Activated CD4-positive, alpha-beta T cell treated with anti-CD3 and anti-CD28 coated beads, Interleukin-2, amount 50 U/mL, for 48 hours (primary cell): ENCODE data around the gene UCP3.
A peak's percentile ranks its signal among the peaks of the same experiment; 100 is the strongest.

ENCODE experiments used
- DNase-seq, 2 experiments: peaks; one replicate each; pipeline ENCODE4 v3.0.0-alpha.2; 2020

UCP3 gene

DNA sequence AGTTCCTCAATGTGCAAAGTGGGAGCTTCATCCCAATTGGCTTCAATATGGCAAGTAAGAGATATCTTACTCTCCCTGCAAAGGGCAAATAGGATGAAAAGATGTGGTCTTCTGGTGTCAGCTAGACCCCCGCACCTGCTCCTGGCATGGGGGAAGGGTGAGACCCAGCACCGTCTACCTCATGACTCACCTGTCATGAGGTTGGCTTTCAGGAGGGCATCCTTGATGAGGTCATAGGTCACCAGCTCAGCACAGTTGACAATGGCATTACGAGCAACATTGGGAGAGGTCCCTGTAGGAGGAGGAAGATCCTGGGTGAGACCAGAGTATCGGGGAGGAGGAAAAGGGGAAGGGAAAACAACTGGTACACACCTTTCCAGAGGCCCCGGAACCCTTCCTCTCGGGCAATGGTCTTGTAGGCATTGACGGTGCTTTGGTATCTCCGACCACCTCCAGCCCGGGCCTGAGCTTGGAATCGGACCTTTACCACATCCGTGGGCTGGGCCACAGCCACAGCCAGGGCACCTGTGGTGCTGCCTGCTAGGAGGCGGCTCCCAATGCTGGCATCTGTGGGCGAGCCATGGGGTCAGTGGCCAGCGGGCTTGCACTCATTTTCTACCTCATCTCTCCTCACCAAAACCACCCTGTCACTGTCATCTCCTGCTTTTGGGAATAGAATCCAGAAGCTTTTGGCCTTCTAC lies 32.3 kb downstream of the UCP3 start:
- no peak for DNase-seq

DNA sequence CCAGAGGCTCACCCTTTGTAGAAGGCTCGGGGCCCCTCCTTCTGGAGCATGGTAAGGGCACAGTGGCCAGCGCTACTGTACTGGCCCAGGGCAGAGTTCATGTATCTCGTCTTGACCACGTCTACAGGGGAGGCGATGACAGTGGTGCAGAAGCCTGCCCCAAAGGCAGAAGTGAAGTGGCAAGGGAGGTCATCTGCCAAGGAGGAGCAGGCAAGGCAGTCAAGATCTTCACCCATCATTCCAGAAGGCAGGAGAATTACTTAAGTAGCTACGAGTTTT lies 33.5 kb downstream of the UCP3 start:
- DNase-seq: no peak

DNA sequence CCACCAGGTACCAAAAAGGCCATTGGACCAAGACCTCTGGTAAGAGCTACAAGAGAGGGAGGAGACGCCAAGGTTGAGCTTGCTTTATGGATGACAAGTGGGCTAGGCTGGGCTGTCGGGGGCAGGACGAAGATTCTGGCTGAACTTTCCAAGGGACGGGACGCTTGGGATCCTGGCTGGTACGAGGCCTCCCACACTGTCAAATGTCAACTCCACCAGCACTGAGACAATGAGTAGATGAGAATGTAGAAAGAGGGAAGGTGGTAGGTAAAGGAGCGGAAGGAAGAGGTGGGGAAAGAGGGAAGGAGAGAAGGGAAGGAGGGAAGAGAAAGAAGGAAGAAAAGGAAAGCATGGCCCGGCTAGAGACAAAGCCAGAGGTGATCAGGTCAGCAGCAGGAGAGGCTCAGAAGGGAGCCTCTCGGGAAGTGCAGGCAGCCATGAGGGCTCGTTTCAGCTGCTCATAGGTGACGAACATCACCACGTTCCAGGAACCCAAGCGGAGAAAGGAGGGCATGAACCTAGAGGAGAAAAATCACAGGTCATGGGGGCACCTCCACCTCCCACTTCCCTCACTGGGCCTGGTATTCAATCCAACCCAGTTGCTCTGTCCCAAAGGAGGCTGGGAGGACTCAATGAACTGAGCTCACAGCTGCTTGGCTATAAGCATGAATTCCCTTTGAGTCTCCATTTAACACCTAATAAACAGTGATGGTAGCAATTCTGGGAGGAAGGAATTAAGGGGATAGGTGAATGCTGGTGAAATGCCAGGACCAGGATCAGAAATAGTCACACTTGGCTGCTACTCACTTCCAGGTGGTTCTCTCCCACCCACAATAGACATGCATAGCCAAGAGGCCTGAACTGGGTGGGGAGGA lies 34.0 kb downstream of the UCP3 start:
- DNase-seq: no peak

DNA sequence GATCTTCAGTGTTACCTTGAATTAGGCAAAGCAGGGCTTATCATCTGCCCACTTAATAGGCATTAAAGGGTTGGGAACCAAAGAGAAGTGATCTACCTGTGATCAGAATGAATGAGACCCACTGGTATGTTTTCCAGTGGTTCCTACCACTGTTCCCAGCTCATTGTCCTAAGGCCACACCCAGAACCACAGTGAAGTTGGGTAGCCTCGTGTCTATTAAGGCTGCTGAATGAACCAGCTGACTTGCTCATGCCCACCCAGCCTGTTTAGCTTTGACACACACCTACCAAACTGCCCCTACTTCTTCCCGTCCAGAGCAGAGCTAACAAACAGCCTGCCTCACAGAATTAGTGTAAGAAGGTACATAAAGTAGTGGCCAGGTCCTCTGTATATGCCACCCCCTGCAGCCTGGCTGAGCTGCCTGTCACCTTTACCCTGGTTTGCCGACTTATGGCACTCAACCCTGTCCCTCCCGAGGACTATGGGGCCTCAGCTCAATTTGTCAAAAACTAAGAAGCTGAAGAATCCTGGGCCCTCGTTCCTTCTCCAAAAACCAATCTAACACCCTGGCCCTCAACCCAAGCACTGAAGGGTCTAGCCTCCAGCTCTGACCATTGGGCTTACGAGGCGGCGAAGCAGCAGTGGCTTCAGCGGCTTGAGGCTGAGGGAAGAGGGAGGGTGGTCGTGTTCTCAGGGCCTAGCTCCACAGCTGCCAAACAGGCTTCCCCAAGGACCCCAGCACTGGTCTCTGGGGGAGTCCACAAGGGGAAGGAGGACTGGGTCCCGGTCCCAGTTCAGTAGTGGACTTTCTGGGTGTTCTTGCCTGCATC lies 36.0 kb downstream of the UCP3 start:
- no peak for DNase-seq

DNA sequence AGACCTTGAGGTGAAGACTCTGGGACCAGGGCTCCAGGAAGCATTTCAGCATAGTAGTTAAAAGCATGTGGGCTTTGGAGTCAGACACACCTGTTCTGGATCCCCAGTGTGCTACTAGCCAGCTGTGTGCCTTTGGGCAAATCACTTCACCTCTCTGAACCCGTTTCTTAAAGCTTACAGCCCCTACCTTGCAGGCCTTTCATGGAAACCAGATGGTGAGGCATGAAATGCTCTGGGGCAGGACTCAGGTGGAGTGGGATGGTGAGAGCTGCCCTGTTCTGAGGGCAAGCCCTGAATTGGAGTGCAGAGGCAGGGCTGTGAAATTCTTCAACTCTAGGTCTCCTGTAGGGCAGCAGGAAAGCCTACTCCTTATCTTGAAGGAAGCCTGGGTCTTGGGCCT lies 36.7 kb downstream of the UCP3 start:
- DNase-seq: no peak

DNA sequence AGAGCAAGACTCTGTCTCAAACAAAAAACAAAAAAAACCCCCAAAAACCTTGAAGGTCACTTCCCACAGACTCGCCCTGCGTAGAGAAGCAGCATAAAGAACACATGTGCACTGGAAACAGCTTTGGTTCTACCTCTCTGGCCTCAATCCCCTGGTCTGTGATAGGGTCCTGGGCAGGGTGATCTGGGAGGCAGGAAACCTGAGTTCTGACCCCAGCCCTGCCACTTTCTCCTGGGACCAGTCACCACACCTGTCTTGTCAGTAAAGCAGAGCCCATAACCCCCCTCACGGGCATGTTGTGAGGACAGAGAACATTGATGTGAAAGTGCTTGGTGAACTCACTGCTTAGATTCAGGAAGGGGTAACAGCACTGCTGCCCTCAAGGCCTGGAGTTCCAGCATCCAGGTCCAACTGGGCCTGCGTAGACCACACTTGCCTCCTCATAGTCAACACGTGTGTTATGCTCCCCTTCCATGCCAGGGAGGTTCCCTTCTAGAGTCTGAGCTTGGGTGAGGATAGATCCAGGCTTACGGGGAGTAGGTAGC lies 37.6 kb downstream of the UCP3 start:
- DNase-seq: peak in 1 of 2 experiments; percentile 46

DNA sequence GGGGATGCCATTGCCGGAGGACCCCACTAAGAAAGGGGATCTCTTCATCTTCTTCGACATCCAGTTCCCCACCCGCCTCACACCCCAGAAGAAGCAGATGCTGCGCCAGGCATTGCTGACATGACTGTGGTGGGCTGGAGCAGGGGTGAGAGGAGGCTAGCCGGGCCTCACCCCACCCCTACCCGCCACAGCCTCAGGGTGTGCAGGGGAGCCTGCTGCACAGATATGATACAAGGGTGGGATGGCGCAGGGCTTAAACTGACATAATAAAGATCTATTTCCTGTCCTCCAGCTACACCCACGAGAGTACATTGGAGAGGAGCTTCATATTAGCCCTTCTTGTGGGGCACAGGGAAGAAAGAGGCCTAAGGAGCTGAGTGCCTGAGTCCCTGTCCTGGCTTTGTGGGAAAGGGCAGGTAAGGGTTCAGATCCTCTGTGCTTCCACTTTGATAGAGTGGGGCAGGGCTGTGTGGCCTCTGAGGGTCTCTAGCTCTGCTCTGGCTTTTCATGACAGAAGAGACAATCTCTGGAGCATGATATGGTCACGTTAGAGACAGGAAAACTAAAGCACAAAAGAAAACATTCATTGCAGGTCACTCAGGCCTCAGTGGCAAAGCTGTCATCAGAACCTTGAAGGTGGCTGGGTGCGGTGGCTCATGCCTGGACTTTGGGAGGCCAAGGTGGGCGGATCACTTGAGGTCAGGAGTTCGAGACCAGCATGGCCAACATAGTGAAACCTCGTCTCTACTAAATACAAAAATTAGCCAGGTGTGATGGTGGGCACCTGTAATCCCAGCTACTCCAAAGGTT lies 38.7 kb downstream of the UCP3 start:
- peak in 1 of 2 experiments; percentile 36 for DNase-seq

DNA sequence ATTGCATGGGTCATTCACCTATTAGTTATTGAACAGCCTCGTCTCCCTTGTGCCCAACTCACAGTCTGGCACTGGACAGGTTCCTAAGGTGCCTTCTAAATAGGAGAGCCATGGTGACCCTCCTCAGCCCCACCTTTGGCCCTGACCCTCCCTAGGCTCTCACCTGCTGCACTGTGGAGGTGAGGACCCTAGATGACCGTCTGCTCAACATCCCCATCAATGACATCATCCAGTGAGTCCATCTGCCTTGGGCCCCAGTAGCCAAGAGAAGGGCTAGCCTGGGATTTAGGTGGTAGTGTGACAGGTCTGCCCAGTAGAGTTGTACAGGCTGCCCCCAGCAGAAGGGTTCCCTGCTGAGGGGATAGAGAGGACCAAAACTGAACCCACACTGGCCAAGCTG lies 39.8 kb downstream of the UCP3 start:
- DNase-seq: no peak

DNA sequence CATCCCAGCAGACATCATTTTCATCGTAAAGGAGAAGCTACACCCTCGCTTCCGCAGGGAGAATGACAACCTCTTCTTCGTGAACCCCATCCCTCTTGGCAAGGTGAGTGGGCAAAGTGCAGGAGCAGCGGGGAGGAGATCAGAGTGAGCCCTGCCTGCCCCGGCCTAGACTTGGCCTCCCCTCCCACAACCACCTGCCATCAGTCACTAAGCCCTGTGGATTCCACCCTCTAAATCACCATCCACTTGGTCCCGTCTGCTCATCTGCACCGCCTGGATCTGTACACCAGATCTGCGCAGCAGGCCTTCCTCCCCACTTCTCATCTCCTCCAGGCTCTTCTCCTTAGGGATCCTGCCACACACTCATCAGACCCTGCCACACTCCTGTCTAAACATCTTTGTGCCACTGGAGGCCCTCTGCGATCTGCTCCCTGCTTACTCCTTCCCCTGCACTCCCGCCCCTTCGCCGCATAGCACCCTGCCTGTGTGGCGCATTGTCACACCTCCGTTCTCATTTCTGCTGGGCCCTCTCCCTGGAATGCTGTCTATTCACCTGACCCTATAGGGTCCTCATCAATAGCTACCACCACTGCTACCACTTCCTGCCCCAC lies 40.4 kb downstream of the UCP3 start:
- DNase-seq: no peak

DNA sequence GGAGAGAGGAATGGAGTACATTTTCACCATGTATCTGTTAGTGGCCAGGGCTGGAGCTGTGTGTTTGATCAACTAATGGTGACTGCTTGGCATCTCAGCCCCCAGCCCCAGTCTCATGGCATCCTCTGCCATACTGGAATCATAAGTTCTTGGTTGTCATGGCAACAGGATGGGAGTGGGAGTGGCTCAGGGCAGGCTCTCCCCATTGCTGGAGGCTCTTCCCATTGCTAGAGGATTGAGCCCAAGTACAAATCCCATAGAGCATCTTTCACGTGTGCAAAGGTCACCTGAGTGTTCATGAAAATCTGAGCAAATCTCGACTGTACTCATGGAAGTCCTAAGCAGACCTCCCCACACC lies 43.1 kb downstream of the UCP3 start:
- DNase-seq: no peak

DNA sequence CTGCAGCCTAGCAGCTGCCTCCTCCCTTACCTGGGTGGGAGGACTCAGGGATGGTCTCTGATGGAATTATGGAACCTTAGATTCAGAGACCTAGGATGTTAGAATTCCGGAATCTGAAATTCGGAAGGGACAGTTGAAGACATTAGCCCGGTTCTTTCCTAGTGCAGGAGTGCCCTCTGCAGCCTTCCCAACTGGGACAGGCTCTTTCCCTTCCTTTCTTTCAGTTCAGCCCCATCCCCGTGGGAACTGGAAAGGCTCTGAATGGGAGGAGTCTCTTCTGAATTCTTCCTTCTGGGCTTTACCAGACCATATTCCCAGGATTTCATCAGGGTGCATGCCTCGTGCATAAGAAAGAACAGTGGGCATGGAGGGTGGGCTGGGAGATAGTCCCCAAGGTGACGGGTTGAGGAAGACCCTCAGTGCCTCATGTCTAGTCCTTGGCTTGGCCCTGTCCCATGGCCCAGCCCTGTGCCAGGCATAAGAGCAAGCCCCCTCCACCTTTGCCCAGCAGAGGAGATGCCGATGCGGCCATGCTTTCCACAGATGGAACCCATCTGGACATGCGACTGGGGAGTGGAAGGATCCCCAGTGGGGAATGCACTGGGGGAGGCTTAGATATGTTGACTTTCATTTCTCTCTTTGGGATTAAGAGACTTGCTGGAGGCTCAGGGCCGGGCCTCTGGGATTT lies 43.7 kb downstream of the UCP3 start:
- DNase-seq: no peak

DNA sequence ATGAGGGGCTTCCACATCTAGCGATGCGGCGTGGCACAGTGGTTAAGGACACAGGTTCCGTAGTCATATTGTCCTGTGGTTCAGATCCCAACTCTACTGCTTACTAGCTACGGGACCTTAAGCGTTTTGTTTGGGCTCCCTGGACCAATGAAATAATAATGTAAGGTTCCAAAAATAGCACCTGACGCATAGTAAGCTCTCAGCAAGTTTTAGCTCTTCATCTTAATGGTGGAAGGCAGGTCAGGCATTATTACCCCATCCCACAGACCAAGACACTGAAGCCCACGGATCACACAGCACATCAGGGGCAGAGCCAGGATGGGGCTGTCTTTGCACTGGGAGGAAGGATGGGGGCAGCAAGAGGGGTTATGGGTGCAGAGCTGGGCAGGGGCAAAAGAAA lies 45.0 kb downstream of the UCP3 start:
- DNase-seq: no peak

DNA sequence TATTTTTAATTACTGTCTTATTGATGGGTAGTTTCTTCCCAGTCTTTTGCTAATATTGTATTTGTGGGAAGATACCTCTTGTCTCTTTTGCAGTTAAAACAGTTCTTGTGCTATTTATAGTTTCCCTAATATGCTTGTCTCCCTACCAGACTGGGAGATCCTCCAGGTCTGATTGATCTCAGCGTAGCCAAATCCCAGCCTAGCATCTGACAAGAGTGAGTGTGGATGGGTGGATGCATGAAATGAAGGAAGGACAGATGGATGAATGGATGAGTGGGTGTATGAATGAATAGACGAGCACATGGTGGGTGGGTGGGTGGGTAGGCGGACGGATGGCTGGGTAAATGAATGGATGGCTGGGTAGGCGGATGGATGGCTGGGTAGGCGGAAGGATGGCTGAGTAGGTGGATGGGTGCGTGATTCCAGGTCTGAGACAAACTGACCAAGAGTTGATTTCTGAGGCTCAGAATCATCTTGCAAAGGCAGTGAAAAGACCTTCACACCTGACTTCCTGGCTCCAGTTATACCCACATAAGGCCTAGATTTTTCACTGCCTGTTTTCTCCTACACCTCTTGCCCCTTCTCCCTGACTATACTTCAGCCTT lies 46.7 kb downstream of the UCP3 start:
- DNase-seq: no peak

DNA sequence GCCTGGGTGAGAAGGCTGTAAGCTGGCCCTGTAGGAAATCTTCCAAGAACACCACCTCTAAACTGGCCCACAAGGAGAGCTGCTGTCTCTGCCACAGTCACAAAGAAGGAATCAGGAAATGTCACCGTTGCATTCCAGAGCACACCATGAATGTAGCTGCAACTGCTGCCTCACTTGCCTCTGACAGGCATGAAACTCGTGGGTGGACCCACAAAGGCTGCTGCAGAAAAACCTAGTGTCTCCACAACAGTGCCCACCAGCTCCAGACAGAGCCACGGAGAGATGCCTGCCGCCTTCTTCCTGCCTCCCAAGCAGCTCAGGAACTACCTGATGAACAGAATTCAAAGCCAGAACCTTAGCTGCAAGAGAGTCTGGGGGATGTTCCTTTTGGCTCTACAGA lies 47.6 kb downstream of the UCP3 start:
- no peak for DNase-seq

DNA sequence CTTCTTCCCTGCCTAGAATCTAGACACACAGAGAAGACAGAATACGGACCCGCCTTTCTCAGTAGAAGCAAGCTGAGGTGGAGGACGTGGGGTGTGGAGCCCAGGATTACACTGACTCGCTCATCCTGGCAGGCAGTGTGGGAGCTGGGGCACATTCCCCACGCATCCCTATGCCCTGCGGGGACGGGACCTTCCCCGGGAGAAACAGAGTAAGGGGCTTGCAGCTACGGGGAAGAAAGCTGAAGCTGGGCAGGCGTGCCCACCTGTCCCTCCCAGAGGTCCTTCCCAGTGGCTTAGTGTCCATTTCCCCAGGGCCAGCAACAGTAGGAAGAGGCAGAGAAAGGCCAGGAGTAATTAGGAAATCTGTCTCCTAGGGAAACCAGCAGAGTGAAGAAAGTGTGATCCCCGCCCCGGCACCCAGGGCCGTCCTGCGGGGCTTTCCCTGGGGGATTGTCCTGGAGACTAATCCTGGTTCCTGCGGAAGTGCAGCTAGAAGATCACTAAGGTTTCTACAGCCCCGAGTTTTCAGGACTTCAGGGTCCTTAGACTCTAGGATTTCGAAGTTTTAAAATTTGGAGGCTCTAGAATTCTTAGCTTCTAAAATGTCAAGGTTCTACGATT lies 50.3 kb downstream of the UCP3 start:
- DNase-seq: no peak

DNA sequence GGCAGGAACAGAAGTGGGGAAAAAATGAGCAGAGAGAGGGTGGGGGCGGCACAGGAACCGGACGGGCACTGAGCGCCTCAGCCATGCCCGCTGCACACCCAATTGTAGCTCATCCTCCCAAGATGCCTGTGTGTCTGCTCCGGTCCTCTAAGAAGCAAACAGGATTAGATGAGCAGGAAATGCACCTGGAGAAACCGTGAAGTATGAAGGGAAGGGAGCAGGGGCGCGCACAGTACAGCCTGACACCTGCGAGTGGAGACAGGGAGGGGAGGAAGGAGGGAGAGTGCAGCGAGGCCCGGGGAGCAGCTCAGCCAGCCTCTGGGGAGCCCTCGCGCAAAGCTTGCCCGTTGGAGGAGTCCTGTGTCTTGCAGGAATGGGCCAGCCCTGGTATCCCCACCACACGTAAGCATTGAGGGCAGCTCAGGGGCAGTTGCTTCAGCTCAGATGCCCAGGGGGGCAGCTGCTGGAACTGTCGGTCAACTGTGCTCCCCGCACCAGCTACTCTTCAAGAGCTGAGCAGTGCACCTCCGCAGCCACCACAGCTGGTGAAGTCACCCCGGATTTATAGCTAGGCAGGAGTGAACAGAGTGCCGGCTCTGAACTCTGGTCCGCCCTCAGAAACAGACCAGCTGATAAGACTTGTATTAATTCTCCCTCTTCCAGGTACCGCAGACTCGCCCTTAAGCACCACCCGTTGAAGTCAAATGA lies 51.1 kb downstream of the UCP3 start:
- DNase-seq: no peak

DNA sequence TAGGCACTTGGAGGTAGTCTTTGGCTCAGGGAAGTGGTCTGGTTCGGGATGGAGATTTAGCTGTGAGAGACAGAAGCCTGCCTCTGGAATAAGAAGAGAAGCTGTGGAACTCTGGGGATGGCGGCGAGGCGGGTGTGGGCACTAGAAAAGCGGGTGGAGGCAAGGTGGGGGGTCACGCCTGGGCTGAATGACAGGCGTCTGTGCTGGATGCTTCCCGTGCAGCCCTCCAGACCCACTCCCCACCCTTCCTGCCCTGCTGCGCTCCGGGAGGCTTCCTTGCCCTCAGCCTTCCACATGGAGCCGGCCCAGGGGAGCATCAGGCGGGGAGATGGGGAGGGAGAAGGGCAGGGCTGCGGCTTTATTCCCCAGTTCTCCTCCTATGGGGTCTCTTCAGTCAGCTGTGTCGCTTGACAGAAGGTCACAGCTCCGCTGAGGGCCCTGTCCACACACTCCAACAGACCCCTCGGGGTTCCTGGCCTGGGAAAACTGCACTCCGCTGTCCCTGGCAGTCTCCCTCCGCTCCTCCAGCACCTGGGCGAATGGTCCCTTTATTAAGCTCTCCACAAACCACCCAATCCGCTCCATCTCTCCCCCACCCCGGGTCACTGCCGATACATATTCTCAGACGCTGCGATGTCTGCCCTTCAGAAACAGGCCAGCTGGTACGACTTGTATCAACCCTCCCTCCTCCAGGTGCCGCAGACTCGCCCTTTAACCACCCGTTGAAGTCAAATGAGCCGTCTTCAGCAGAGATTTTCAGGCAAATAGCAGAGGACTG lies 51.8 kb downstream of the UCP3 start:
- DNase-seq: no peak

DNA sequence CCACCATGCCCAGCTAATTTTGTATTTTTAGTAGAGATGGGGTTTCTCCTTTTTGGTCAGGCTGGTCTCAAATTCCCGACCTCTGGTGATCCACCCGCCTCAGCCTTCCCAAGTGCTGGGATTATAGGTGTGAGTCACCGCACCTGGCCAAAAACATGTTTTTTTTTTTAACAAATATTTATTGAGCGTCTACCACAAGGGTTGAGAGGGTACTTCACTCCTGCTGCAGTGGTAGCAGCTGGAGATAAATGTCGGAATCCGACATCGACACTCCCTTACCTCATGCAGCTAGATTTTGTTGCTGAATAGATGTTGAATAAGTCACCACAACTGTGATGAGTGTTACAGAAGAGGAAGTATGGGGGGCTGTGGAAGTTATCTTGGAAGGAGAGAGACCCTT lies 57.1 kb downstream of the UCP3 start:
- no peak for DNase-seq
